ENCODE data around the gene HIVEP3. TPM values are rescaled to one million over a fixed set of nuclear protein-coding genes. Genes with fewer than 3 reads are reported as not detected.

HIVEP3 gene
- total RNA-seq, 1 experiment from 2014 or later: 11.0 TPM

DNA sequence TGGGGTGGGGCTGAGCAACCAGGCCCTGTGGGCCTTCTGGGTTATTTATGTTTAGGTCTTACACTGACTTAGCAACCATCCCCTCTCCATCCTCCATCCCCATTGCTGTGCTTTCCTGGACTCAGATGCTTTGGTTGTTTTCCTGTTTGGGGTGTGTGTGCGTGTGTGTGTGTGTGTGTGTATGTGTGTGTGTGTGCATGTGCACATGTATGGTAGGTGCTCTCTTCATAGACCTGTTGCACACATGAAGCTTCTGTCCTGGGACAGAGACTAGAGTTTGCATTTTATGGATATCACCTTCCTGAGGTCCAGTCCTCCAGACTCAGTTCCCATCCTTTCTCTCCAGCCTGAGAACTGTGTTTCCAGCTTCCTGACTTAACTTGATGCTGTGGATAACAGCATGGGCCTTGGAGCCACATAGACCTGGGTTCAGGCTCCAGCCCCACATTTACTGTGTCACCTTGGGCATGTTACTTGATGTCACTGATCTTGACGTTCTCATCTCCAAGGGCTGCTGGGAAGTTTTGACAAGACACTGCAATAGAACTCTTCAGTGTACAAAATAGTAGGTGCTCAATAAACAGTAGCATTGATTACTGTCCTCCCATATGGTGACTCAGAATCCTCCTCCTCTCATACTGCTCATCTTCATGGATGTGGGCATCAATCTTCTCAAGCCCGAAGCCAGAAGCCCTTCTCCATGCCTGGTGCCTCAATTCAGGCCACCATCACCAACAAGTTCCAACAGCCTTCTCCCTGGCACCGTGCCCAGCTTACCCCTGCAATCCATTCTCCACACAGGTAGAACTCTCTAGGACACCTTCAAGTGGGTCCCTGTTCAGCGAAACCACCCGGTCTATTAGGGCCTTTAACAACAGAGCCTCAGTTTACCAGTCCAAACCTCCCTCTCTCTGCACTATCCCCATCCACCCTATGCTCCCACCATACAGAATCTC, 252.5 kb downstream of the HIVEP3 start:
- H3K4me3 ChIP-seq: no peak overlapping the region
- H3K36me3 ChIP-seq (ENCODE audit: low read depth): no peaks in the 10 kb centered on the region
- POLR2A ChIA-PET (ENCODE audit: unreplicated experiment): no interaction called here
- H3K79me2 ChIP-seq (ENCODE audit: low read depth): no peaks in the 10 kb centered on the region
- peak overlapping the region; percentile 34; the same call in 1 of the 2 replicates for H3K4me2 ChIP-seq
- H3K4me1 ChIP-seq (replicated peaks; ENCODE audit: insufficient read depth): peaks cover 83% of the 10 kb centered on the region
- H3K9me2 ChIP-seq (ENCODE audit: insufficient read depth): no peaks in the 10 kb centered on the region
- no peaks in the 10 kb centered on the region for H3K27me3 ChIP-seq (ENCODE audit: insufficient read depth, low read depth)
- H2AFZ ChIP-seq: no peak overlapping the region
- H4K20me1 ChIP-seq (ENCODE audit: insufficient read depth): no peaks in the 10 kb centered on the region
- H3K27ac ChIP-seq: 0 out of 2 replicates have a peak overlapping the region, but pooled peaks have one; percentile 25
- intact Hi-C loops (cut with micrococcal nuclease; ENCODE audit: unreplicated experiment): loop anchor here (1.0 to 10.0 kb wide), 4 partner anchors 39 to 499 kb away; partner anchors contain the start of gene GUCA2A
- CTCF ChIA-PET: interaction anchor here (0.6 kb wide), 1 partner anchor 43 kb away, joined by 3 read pairs; no protein-coding TSS in a partner anchor
- no peaks in the 10 kb centered on the region for H3K9me3 ChIP-seq (ENCODE audit: insufficient read depth, low read depth)
- no peak for TF ChIP-seq EZH2 (IDR thresholded peaks at IDR 0.05; ENCODE audit: low read depth)
- TF ChIP-seq, protein P1, sequence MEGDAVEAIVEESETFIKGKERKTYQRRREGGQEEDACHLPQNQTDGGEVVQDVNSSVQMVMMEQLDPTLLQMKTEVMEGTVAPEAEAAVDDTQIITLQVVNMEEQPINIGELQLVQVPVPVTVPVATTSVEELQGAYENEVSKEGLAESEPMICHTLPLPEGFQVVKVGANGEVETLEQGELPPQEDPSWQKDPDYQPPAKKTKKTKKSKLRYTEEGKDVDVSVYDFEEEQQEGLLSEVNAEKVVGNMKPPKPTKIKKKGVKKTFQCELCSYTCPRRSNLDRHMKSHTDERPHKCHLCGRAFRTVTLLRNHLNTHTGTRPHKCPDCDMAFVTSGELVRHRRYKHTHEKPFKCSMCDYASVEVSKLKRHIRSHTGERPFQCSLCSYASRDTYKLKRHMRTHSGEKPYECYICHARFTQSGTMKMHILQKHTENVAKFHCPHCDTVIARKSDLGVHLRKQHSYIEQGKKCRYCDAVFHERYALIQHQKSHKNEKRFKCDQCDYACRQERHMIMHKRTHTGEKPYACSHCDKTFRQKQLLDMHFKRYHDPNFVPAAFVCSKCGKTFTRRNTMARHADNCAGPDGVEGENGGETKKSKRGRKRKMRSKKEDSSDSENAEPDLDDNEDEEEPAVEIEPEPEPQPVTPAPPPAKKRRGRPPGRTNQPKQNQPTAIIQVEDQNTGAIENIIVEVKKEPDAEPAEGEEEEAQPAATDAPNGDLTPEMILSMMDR (conservative IDR thresholded peaks at IDR 0.05): no peak
- DNase-seq: no peak
- no TSS peak for BruUV-seq (replicated peaks)
- peaks cover 35% of the 10 kb centered on the region for H3F3A ChIP-seq (ENCODE audit: insufficient read depth, low read depth)

GRCh38 chr1:41664861-41665640, 253.7 kb downstream of the HIVEP3 start:
- Histone ChIP-seq H3K4me1 (replicated peaks; ENCODE audit: insufficient read depth) (peaks cover 81% of the 10 kb centered on the region), H3K4me2 (peak overlapping the region; percentile 34)

More at GRCh38 chr1:41664861-41665640, 253.7 kb downstream of the HIVEP3 start:
- Histone ChIP-seq H3F3A (ENCODE audit: insufficient read depth, low read depth) (peaks cover 34% of the 10 kb centered on the region), H3K79me2 (ENCODE audit: low read depth) (peaks cover 6% of the 10 kb centered on the region; the same call in 1 of the 2 replicates), H3K9me2 (ENCODE audit: insufficient read depth) (no peaks in the 10 kb centered on the region), H3K9me3 (ENCODE audit: insufficient read depth, low read depth) (no peaks in the 10 kb centered on the region), H3K4me3 (no peak overlapping the region), H4K20me1 (ENCODE audit: insufficient read depth) (no peaks in the 10 kb centered on the region), H3K27ac (no peak overlapping the region), H3K27me3 (ENCODE audit: insufficient read depth, low read depth) (no peaks in the 10 kb centered on the region), H3K36me3 (ENCODE audit: low read depth) (no peaks in the 10 kb centered on the region), H2AFZ (no peak overlapping the region)
- CTCF ChIA-PET: no interaction called here
- peak; percentile 83 to 89 for DNase-seq
- BruUV-seq (replicated peaks): no TSS peak
- TF ChIP-seq, protein P1 (conservative IDR thresholded peaks at IDR 0.05): no peak
- no peak for TF ChIP-seq EZH2 (IDR thresholded peaks at IDR 0.05; ENCODE audit: low read depth)
- POLR2A ChIA-PET (ENCODE audit: unreplicated experiment): interaction anchor here (0.5 kb wide), 1 partner anchor 303 kb away, joined by 17 read pairs; no protein-coding TSS in a partner anchor
- intact Hi-C loops (cut with micrococcal nuclease; ENCODE audit: unreplicated experiment): loop anchor here (1.0 to 10.0 kb wide), 6 partner anchors 38 to 500 kb away; partner anchors contain the start of gene GUCA2A
